Neuronal stem cell (in vitro differentiated cells): Measurements from ENCODE around the gene LRRC14B.
A peak's percentile ranks its signal among the peaks of the same experiment; 100 is the strongest.

Experiments
- DNase-seq: peaks from one replicate; pipeline ENCODE4 v3.0.0-alpha.2; 2013; ENCODE audit warnings: low spot score
- H2AFZ ChIP-seq: one replicate; pipeline ENCODE4 v1.6.1; 2013; ENCODE audit warnings: mild to moderate bottlenecking, low read length, inconsistent platforms
- H2AK5ac ChIP-seq: 2 replicates; pipeline ENCODE4 v1.6.1; 2013; ENCODE audit warnings: low read depth, mild to moderate bottlenecking, inconsistent platforms, low read length, moderate library complexity, mixed read lengths
- H2BK120ac ChIP-seq: 2 replicates; pipeline ENCODE4 v1.6.1; 2013; ENCODE audit warnings: low read depth, mild to moderate bottlenecking, inconsistent platforms, low read length, moderate library complexity, mixed read lengths
- H2BK12ac ChIP-seq: one replicate; pipeline ENCODE4 v1.6.1; 2013; ENCODE audit warnings: low read length, inconsistent platforms
- H2BK15ac ChIP-seq: 2 replicates; pipeline ENCODE4 v1.6.1; 2013; ENCODE audit warnings: mild to moderate bottlenecking, low read length, inconsistent platforms, mixed read lengths
- H2BK5ac ChIP-seq: one replicate; pipeline ENCODE4 v1.6.1; 2013; ENCODE audit warnings: inconsistent platforms, mild to moderate bottlenecking, low read length, moderate library complexity
- H3K14ac ChIP-seq: one replicate; pipeline ENCODE4 v1.6.1; 2013; ENCODE audit warnings: low read length, inconsistent platforms
- H3K18ac ChIP-seq: 2 replicates; pipeline ENCODE4 v1.6.1; 2013; ENCODE audit warnings: low read length, inconsistent platforms
- H3K23ac ChIP-seq: 2 replicates; pipeline ENCODE4 v1.6.1; 2013; ENCODE audit warnings: low read depth, mild to moderate bottlenecking, mixed read lengths, low read length, inconsistent platforms; ENCODE audit not compliant: poor library complexity
- H3K27ac ChIP-seq: replicated peaks from 3 replicates; pipeline ENCODE4 v1.5.1; 2013; ENCODE audit warnings: low read length, inconsistent platforms
- H3K27me3 ChIP-seq, 3 experiments: 2 replicates each; pipeline ENCODE4 v1.6.1; 2013; ENCODE audit warnings: low read length in 3 of 3, mild to moderate bottlenecking in 2 of 3, inconsistent platforms in 1 of 3, low read depth in 1 of 3, mixed read lengths in 1 of 3, moderate library complexity in 1 of 3; ENCODE audit not compliant: control insufficient read depth in 3 of 3, insufficient read depth in 3 of 3
- H3K36me3 ChIP-seq, 2 donors: replicated peaks in 1 of 2; 2 replicates each; pipeline ENCODE4 v1.6.1; 2013; ENCODE audit warnings: low read length in 2 of 2; ENCODE audit not compliant: control insufficient read depth in 2 of 2, insufficient read depth in 2 of 2
- H3K4ac ChIP-seq: 2 replicates; pipeline ENCODE4 v1.6.1; 2013; ENCODE audit warnings: inconsistent platforms, mild to moderate bottlenecking, low read length, moderate library complexity
- H3K4me1 ChIP-seq, 2 donors: 1 replicate in 1 of 2; 2 replicates in 1 of 2; pipeline ENCODE4 v1.6.1; 2013; ENCODE audit warnings: low read length in 2 of 2, low read depth in 1 of 2; ENCODE audit not compliant: control insufficient read depth in 2 of 2, insufficient read depth in 1 of 2
- H3K4me2 ChIP-seq: one replicate; pipeline ENCODE4 v1.6.1; 2013; ENCODE audit warnings: mild to moderate bottlenecking, low read length, inconsistent platforms; ENCODE audit not compliant: insufficient read depth, poor library complexity, severe bottlenecking
- H3K4me3 ChIP-seq, 2 donors: 2 replicates each; pipeline ENCODE4 v1.5.1; 2013; ENCODE audit warnings: low read length in 2 of 2, mild to moderate bottlenecking in 2 of 2, inconsistent platforms in 1 of 2, moderate library complexity in 1 of 2
- H3K79me1 ChIP-seq: one replicate; pipeline ENCODE4 v1.6.1; 2013; ENCODE audit warnings: low read depth, mild to moderate bottlenecking, inconsistent platforms, low read length, moderate library complexity
- H3K9ac ChIP-seq: one replicate; pipeline ENCODE4 v1.6.1; 2013; ENCODE audit warnings: mild to moderate bottlenecking, low read depth, low read length, inconsistent platforms; ENCODE audit not compliant: poor library complexity
- H3K9me3 ChIP-seq, 2 donors: replicated peaks in 1 of 2; 2 replicates each; pipeline versions ENCODE3 to v1.6.1; 2013; ENCODE audit warnings: low read length in 2 of 2, mild to moderate bottlenecking in 2 of 2, inconsistent platforms in 1 of 2, low read depth in 1 of 2, mixed read lengths in 1 of 2, moderate library complexity in 1 of 2; ENCODE audit not compliant: control insufficient read depth in 2 of 2, insufficient read depth in 1 of 2
- H4K8ac ChIP-seq: one replicate; pipeline ENCODE4 v1.6.1; 2013; ENCODE audit warnings: low read depth, mild to moderate bottlenecking, inconsistent platforms, low read length, moderate library complexity
- H4K91ac ChIP-seq: one replicate; pipeline ENCODE4 v1.6.1; 2013; ENCODE audit warnings: low read length, low read depth, mild to moderate bottlenecking, inconsistent platforms; ENCODE audit not compliant: poor library complexity
- WGBS, 2 donors: extraction: QIAGEN DNeasy Blood & Tissue Kit; methylation state at CpG; one replicate each; pipeline ENCODE4 v1.1.7; 2013; ENCODE audit warnings: missing lambda C conversion rate in 2 of 2, mixed read lengths in 1 of 2; ENCODE audit not compliant: insufficient read length in 2 of 2, insufficient replicate concordance in 1 of 2; ENCODE audit errors: extremely low coverage in 2 of 2; 5-methylcytosine and 5-hydroxymethylcytosine counted together

LRRC14B gene

GRCh38 chr5:184471-184870, 6.8 kb upstream of the LRRC14B start:
- Histone ChIP-seq H4K8ac (no peak overlapping the region), H3K79me1 (no peaks in the 10 kb centered on the region), H2AK5ac (no peak overlapping the region), H2BK15ac (no peak overlapping the region), H3K27me3 (no peaks in the 10 kb centered on the region), H3K4me1 (peaks cover 13 to 14% of the 10 kb centered on the region in 2 donors), H2AFZ (no peak overlapping the region), H2BK5ac (no peak overlapping the region), H3K4me3 (no peak overlapping the region), H3K27ac (no peak overlapping the region), H2BK120ac (no peak overlapping the region), H3K4ac (no peak overlapping the region), H3K36me3 (peaks cover 5 to 25% of the 10 kb centered on the region in 2 donors), H3K9me3 (no peaks in the 10 kb centered on the region), H4K91ac (no peak overlapping the region), H3K18ac (no peak overlapping the region), H3K23ac (no peak overlapping the region), H3K14ac (no peak overlapping the region), H3K4me2 (no peak overlapping the region), H2BK12ac (no peak overlapping the region), H3K9ac (no peak overlapping the region)
- no CpG with 5 or more reads among the region's 7 CpGs for whole genome bisulfite sequencing, 2 donors
- DNase-seq = no peak

- Histone ChIP-seq H2BK120ac (no peak overlapping the region), H2AFZ (no peak overlapping the region), H3K9me3 (no peaks in the 10 kb centered on the region), H3K14ac (no peak overlapping the region), H3K27ac (no peak overlapping the region), H4K91ac (no peak overlapping the region), H3K9ac (no peak overlapping the region), H3K18ac (no peak overlapping the region), H3K79me1 (no peaks in the 10 kb centered on the region), H3K23ac (no peak overlapping the region), H3K27me3 (no peaks in the 10 kb centered on the region), H3K36me3 (peaks cover 5 to 23% of the 10 kb centered on the region in 2 donors), H2BK15ac (no peak overlapping the region), H2BK12ac (no peak overlapping the region), H2AK5ac (no peak overlapping the region), H3K4me1 (peaks cover 12 to 14% of the 10 kb centered on the region in 2 donors), H3K4ac (no peak overlapping the region), H3K4me2 (no peak overlapping the region), H4K8ac (no peak overlapping the region), H3K4me3 (no peak overlapping the region), H2BK5ac (no peak overlapping the region)
- DNase-seq = no peak
- WGBS, 2 donors = no CpG with 5 or more reads among the region's 21 CpGs
Observed at GRCh38 chr5:185095-186070, 5.9 kb upstream of the LRRC14B start.

GRCh38 chr5:186091-187041, 4.9 kb upstream of the LRRC14B start:
- no peak overlapping the region for H3K4me3 ChIP-seq
- H3K27me3 ChIP-seq = no peaks in the 10 kb centered on the region
- H2BK12ac ChIP-seq = no peak overlapping the region
- no peak overlapping the region for H3K9ac ChIP-seq
- H3K27ac ChIP-seq = no peak overlapping the region
- H3K23ac ChIP-seq = peak overlapping the region; percentile 96
- no peak overlapping the region for H3K4me2 ChIP-seq
- H2BK15ac ChIP-seq = no peak overlapping the region
- H4K91ac ChIP-seq = no peak overlapping the region
- no CpG with 5 or more reads among the region's 28 CpGs for WGBS, 2 donors
- peak overlapping the region; percentile 46 for H3K18ac ChIP-seq
- DNase-seq = no peak
- H3K79me1 ChIP-seq = no peaks in the 10 kb centered on the region
- H2AFZ ChIP-seq = no peak overlapping the region
- H3K36me3 ChIP-seq = peaks cover 5 to 20% of the 10 kb centered on the region in 2 donors
- no peaks in the 10 kb centered on the region for H3K9me3 ChIP-seq
- no peak overlapping the region for H2BK5ac ChIP-seq
- no peak overlapping the region for H2BK120ac ChIP-seq
- peaks cover 9 to 18% of the 10 kb centered on the region in 2 donors for H3K4me1 ChIP-seq
- no peak overlapping the region for H3K14ac ChIP-seq
- no peak overlapping the region for H3K4ac ChIP-seq
- H2AK5ac ChIP-seq = peak overlapping the region; percentile 87
- no peak overlapping the region for H4K8ac ChIP-seq
